Psoas muscle (tissue), 8 donors: ENCODE results near the gene CFHR4. TPM values are rescaled to one million over a fixed set of nuclear protein-coding genes. Genes with fewer than 3 reads are reported as not detected.
"Not testable (repeated sequence)": the region's sequence is repeated elsewhere in the genome, so short reads cannot be mapped to it uniquely, and the experiment has no call there.

Experiments used
- ATAC-seq, 4 donors: fragments of 200-7000 bp; cut with Tn5 transposase; one replicate each; pipeline ENCODE4 v1.9.1; 2020; ENCODE audit warnings: moderate library complexity in 3 of 4, mild to moderate bottlenecking in 2 of 4
- DNase-seq, 2 donors: peaks; one replicate each; pipeline ENCODE4 v3.0.0-alpha.2; 2020
- H3K27ac ChIP-seq: fragments of 200-600 bp; one replicate; pipeline ENCODE4 v1.8.0; 2022
- H3K27me3 ChIP-seq, 3 donors: fragments of 200-600 bp in 1 of 3; one replicate each; pipeline versions ENCODE4 v1.6.1 to v1.8.0; 2013 to 2022; ENCODE audit warnings: low read length in 2 of 3, mild to moderate bottlenecking in 2 of 3, moderate library complexity in 1 of 3; ENCODE audit not compliant: insufficient read depth in 3 of 3
- H3K36me3 ChIP-seq, 2 donors: fragments of 200-600 bp in 1 of 2; one replicate each; pipeline versions ENCODE4 v1.6.1 to v1.8.0; 2013 to 2022; ENCODE audit warnings: low read depth in 1 of 2, mild to moderate bottlenecking in 1 of 2, moderate library complexity in 1 of 2; ENCODE audit not compliant: insufficient read depth in 1 of 2
- H3K4me1 ChIP-seq: fragments of 200-600 bp; one replicate; pipeline ENCODE4 v1.8.0; 2022
- H3K4me3 ChIP-seq: fragments of 200-600 bp; one replicate; pipeline ENCODE4 v1.8.0; 2022; ENCODE audit warnings: mild to moderate bottlenecking
- H3K9me3 ChIP-seq: fragments of 200-600 bp; one replicate; pipeline ENCODE4 v1.8.0; 2022
- CTCF ChIP-seq: fragments of 200-600 bp; IDR thresholded peaks from one replicate; pipeline ENCODE4 v1.8.0; 2022; ENCODE audit warnings: antibody characterized with exemption
- WGBS, 3 donors: extraction: QIAGEN DNeasy Blood & Tissue Kit; methylation state at CpG; one replicate each; pipeline versions ENCODE4 v1.1.6 to v1.1.7; 2013; 5-methylcytosine and 5-hydroxymethylcytosine counted together
- intact Hi-C, 2 donors: fragments of 100-400 bp; cut with DNase I; formaldehyde crosslinking; loops; one replicate each; pipeline versions ENCODE4 v1.11.0 to v1.14.2; 2022
- polyA plus RNA-seq, 3 donors: library from polyadenylated mRNA; stranded (reverse); fragments of 200-250 nt; gene quantifications; one replicate each; pipeline ENCODE4 v1.2.3, GENCODE V29; 2013
- total RNA-seq, 4 donors: library from RNA; stranded (reverse); fragmentation: NEBNext Ultra II Directional in 2 of 4; extraction: Animal tissue kit (Norgen Biotek cat#: 25700) in 2 of 4; gene quantifications; one replicate each; pipeline versions ENCODE4 v1.2.1 to v1.2.4, GENCODE V29; 2021 to 2023
- donor health status: healthy with polysubstance abuse.
- donor health status: DM: no; HTN: no; CAD: no; lungs with moderate emphysema.
- donor health status: Bipolar disorder and iron deficiency.
- donor health status: healthy.
- donor health status: DM: yes; HTN: yes; CAD: no.
- donor health status: DM: no; HTN: no; CAD: no.
- donor health status: DM: no; HTN: no; CAD: no.
- donor health status: DM: yes; HTN: yes; CAD: no.

CFHR4 gene
- total and polyA plus RNA-seq, 7 donors: not detected

- intact Hi-C loops: no loop called here
- H3K36me3 ChIP-seq: no peaks in the 10 kb centered on the region
- H3K27ac ChIP-seq: no peak overlapping the region
- H3K4me1 ChIP-seq: no peaks in the 10 kb centered on the region
- H3K27me3 ChIP-seq: no peaks in the 10 kb centered on the region
- WGBS, 3 donors: 92 to 95% (median 92%) methylated on average over 3 of the region's 3 CpGs
- DNase-seq (no peak), ATAC-seq (no peak)
- no peaks in the 10 kb centered on the region for H3K9me3 ChIP-seq
- no peak for TF ChIP-seq CTCF
- H3K4me3 ChIP-seq: no peak overlapping the region
Measured at GRCh38 chr1:196875935-196876334, 11.9 kb upstream of the CFHR4 start.

GRCh38 chr1:196877964-196878363 lies 9.9 kb upstream of the CFHR4 start:
- intact Hi-C loops: no loop called here
- no peak for TF ChIP-seq CTCF
- Histone ChIP-seq H3K4me3 (no peak overlapping the region), H3K27ac (no peak overlapping the region), H3K36me3 (no peaks in the 10 kb centered on the region), H3K4me1 (no peaks in the 10 kb centered on the region), H3K9me3 (no peaks in the 10 kb centered on the region), H3K27me3 (no peaks in the 10 kb centered on the region)
- ATAC-seq: no peak
- no peak for DNase-seq
- 6 to 7% (median 6%) methylated on average over 25 to 29 of the region's 29 CpGs for WGBS, 3 donors

- 89 to 97% (median 92%) methylated on average over 4 of the region's 4 CpGs for WGBS, 3 donors
- H3K9me3 ChIP-seq, H3K4me3 ChIP-seq, H3K4me1 ChIP-seq, H3K27ac ChIP-seq, H3K36me3 ChIP-seq, DNase-seq, H3K27me3 ChIP-seq, intact Hi-C loops, ATAC-seq: not testable (repeated sequence)
Measured at GRCh38 chr1:196886560-196886959, 1.3 kb upstream of the CFHR4 start.

GRCh38 chr1:196890668-196891067 lies 2.8 kb downstream of the CFHR4 start:
- Histone ChIP-seq H3K9me3 (no peaks in the 10 kb centered on the region), H3K36me3 (no peaks in the 10 kb centered on the region), H3K4me1 (no peaks in the 10 kb centered on the region), H3K27me3 (no peaks in the 10 kb centered on the region), H3K27ac (no peak overlapping the region), H3K4me3 (no peak overlapping the region)
- ATAC-seq (no peak), DNase-seq (no peak)
- 31 to 54% (median 35%) methylated on average over 6 of the region's 6 CpGs for WGBS, 3 donors
- intact Hi-C loops: no loop called here
- no peak for TF ChIP-seq CTCF

- DNase-seq (no peak), ATAC-seq (no peak)
- no peaks in the 10 kb centered on the region for H3K36me3 ChIP-seq
- no peak overlapping the region for H3K27ac ChIP-seq
- intact Hi-C loops: no loop called here
- no peaks in the 10 kb centered on the region for H3K27me3 ChIP-seq
- TF ChIP-seq CTCF: no peak
- no peaks in the 10 kb centered on the region for H3K9me3 ChIP-seq
- H3K4me1 ChIP-seq: no peaks in the 10 kb centered on the region
- no peak overlapping the region for H3K4me3 ChIP-seq
- 84 to 89% (median 87%) methylated on average over 6 of the region's 6 CpGs for WGBS, 3 donors
Measured at GRCh38 chr1:196891251-196891650, 3.4 kb downstream of the CFHR4 start.
